HEK293 (cell line): ENCODE results near the gene MAGEB3.

Experiments
- CTCF ChIA-PET: fragments of 350-600 bp; formaldehyde crosslinking; extraction: SDS; loops from one replicate; lab custom pipeline; 2021; ENCODE audit warnings: antibody characterized with exemption; lab: Yijun Ruan, JAX
- POLR2A ChIA-PET: fragments of 300-600 bp; formaldehyde crosslinking; extraction: SDS; loops from one replicate; lab custom pipeline; 2020; ENCODE audit warnings: antibody characterized with exemption, inconsistent platforms; lab: Yijun Ruan, JAX
- H3K27ac ChIP-seq: fragments of 200-500 bp; sonication (Bioruptor generic); 2 replicates; pipeline ENCODE4 v1.5.1; 2014; ENCODE audit warnings: low read depth, low read length, control low read depth, inconsistent platforms; ENCODE audit errors: extremely low read depth
- H3K36me3 ChIP-seq, 2 experiments: fragments of 200-500 bp in 1 of 2; sonication (Bioruptor generic) in 1 of 2; 1 replicate in 1 of 2; 2 replicates in 1 of 2; pipeline ENCODE4 v1.5.1; 2014 to 2017; ENCODE audit warnings: inconsistent platforms in 2 of 2, low read length in 2 of 2; ENCODE audit not compliant: control insufficient read depth in 2 of 2, insufficient read depth in 1 of 2
- H3K4me1 ChIP-seq: fragments of 200-500 bp; sonication (Bioruptor generic); 2 replicates; pipeline ENCODE4 v1.5.1; 2014; ENCODE audit warnings: mild to moderate bottlenecking, low read length, inconsistent platforms; ENCODE audit not compliant: control insufficient read depth, insufficient read depth
- H3K4me3 ChIP-seq: 2 replicates; pipeline ENCODE4 v1.5.1; 2011; ENCODE audit warnings: low read depth, mild to moderate bottlenecking, control low read depth, low read length, moderate library complexity
- H3K9me3 ChIP-seq: fragments of 200-500 bp; sonication (Bioruptor generic); 2 replicates; pipeline ENCODE4 v1.5.1; 2014; ENCODE audit warnings: low read depth, low read length, inconsistent platforms; ENCODE audit not compliant: control insufficient read depth, insufficient read depth
- KLF7 ChIP-seq: fragments of 450-650 bp; formaldehyde crosslinking; IDR thresholded peaks from 2 replicates; pipeline ENCODE4 v1.5.1; 2016; ENCODE audit warnings: missing biosample characterization, missing genetic modification characterization, borderline replicate concordance
- MEIS1 ChIP-seq: sonication (generic); formaldehyde crosslinking; IDR thresholded peaks from 2 replicates; pipeline ENCODE4 v1.8.1; 2022; ENCODE audit warnings: missing genetic modification reagents, mild to moderate bottlenecking, borderline replicate concordance
- OSR2 ChIP-seq: fragments of 450-650 bp; formaldehyde crosslinking; IDR thresholded peaks from 2 replicates; pipeline ENCODE4 v1.5.1; 2016; ENCODE audit warnings: missing biosample characterization, missing genetic modification characterization
- SP2 ChIP-seq: fragments of 450-650 bp; formaldehyde crosslinking; IDR thresholded peaks from 2 replicates; pipeline ENCODE4 v1.5.1; 2016; ENCODE audit warnings: missing biosample characterization, missing genetic modification characterization
- WT1 ChIP-seq: fragments of 450-650 bp; formaldehyde crosslinking; IDR thresholded peaks from 2 replicates; pipeline ENCODE4 v1.5.1; 2016; ENCODE audit warnings: missing biosample characterization, missing genetic modification characterization
- ZEB2 ChIP-seq: fragments of 450-650 bp; formaldehyde crosslinking; IDR thresholded peaks from 2 replicates; pipeline ENCODE4 v1.5.1; 2016; ENCODE audit warnings: missing biosample characterization, missing genetic modification characterization
- ZFP37 ChIP-seq: fragments of 450-650 bp; formaldehyde crosslinking; IDR thresholded peaks from 2 replicates; pipeline ENCODE4 v1.5.1; 2016; ENCODE audit warnings: missing biosample characterization, missing genetic modification characterization
- ZNF133 ChIP-seq: fragments of 450-650 bp; formaldehyde crosslinking; IDR thresholded peaks from 2 replicates; pipeline ENCODE4 v1.5.1; 2016; ENCODE audit warnings: missing biosample characterization, missing genetic modification characterization
- ZNF184 ChIP-seq: fragments of 450-650 bp; IDR thresholded peaks from 2 replicates; pipeline ENCODE4 v1.5.1; 2018; ENCODE audit warnings: missing biosample characterization, mild to moderate bottlenecking, missing genetic modification characterization
- ZNF23 ChIP-seq: fragments of 450-650 bp; formaldehyde crosslinking; IDR thresholded peaks from 2 replicates; pipeline ENCODE4 v1.5.1; 2016; ENCODE audit warnings: missing biosample characterization, missing genetic modification characterization, borderline replicate concordance
- ZNF248 ChIP-seq: fragments of 450-650 bp; formaldehyde crosslinking; IDR thresholded peaks from 2 replicates; pipeline ENCODE4 v1.5.1; 2017; ENCODE audit warnings: missing biosample characterization, missing genetic modification characterization
- ZNF354C ChIP-seq: fragments of 450-650 bp; formaldehyde crosslinking; IDR thresholded peaks from 2 replicates; pipeline ENCODE4 v1.5.1; 2016; ENCODE audit warnings: missing biosample characterization, missing genetic modification characterization, low read depth, borderline replicate concordance
- ZNF362 ChIP-seq: fragments of 450-650 bp; formaldehyde crosslinking; IDR thresholded peaks from 2 replicates; pipeline ENCODE4 v1.5.1; 2016; ENCODE audit warnings: missing biosample characterization, missing genetic modification characterization
- ZNF404 ChIP-seq: fragments of 450-650 bp; formaldehyde crosslinking; IDR thresholded peaks from 2 replicates; pipeline ENCODE4 v1.5.1; 2017; ENCODE audit warnings: missing biosample characterization, missing genetic modification characterization
- ZNF433 ChIP-seq: fragments of 450-650 bp; formaldehyde crosslinking; IDR thresholded peaks from 2 replicates; pipeline ENCODE4 v1.5.1; 2016; ENCODE audit warnings: missing biosample characterization, missing genetic modification characterization, low read depth
- ZNF488 ChIP-seq: fragments of 450-650 bp; formaldehyde crosslinking; IDR thresholded peaks from 2 replicates; pipeline ENCODE4 v1.5.1; 2016; ENCODE audit warnings: missing biosample characterization, missing genetic modification characterization
- ZNF555 ChIP-seq: fragments of 450-650 bp; formaldehyde crosslinking; conservative IDR thresholded peaks from 2 replicates; pipeline ENCODE4 v1.5.1; 2017; ENCODE audit warnings: missing biosample characterization, mild to moderate bottlenecking, missing genetic modification characterization, inconsistent platforms
- ZNF692 ChIP-seq: fragments of 450-650 bp; formaldehyde crosslinking; IDR thresholded peaks from 2 replicates; pipeline ENCODE4 v1.5.1; 2016; ENCODE audit warnings: missing biosample characterization, missing genetic modification characterization
- ZNF776 ChIP-seq: fragments of 450-650 bp; formaldehyde crosslinking; IDR thresholded peaks from 2 replicates; pipeline ENCODE4 v1.5.0; 2017; ENCODE audit warnings: missing biosample characterization, missing genetic modification characterization, borderline replicate concordance
- ZNF843 ChIP-seq: fragments of 450-650 bp; formaldehyde crosslinking; IDR thresholded peaks from 2 replicates; pipeline ENCODE4 v1.5.1; 2016; ENCODE audit warnings: missing biosample characterization, missing genetic modification characterization
- ZSCAN18 ChIP-seq: fragments of 450-650 bp; formaldehyde crosslinking; IDR thresholded peaks from 2 replicates; pipeline ENCODE4 v1.5.1; 2016; ENCODE audit warnings: missing biosample characterization, missing genetic modification characterization
- ZSCAN23 ChIP-seq: fragments of 450-650 bp; formaldehyde crosslinking; IDR thresholded peaks from 2 replicates; pipeline ENCODE4 v1.5.1; 2016; ENCODE audit warnings: missing biosample characterization, missing genetic modification characterization

MAGEB3 gene

GRCh38 chrX:30228526-30228925 is 1.9 kb upstream of the MAGEB3 start (continued):
- TF ChIP-seq ZNF555 (tag by site-specific recombination) (no peak), ZNF354C (tag by site-specific recombination) (no peak), ZNF433 (tag by site-specific recombination) (no peak)

- no peak within 1 kb of the TSS for H3K27ac ChIP-seq
- no peaks in the 10 kb centered on the region for H3K9me3 ChIP-seq
- CTCF ChIA-PET = no interaction called here
- TF ChIP-seq ZNF184 (tag by site-specific recombination) = no peak
- TF ChIP-seq ZNF843 (tag by site-specific recombination) = no peak
- no peak for TF ChIP-seq ZNF404 (tag by site-specific recombination)
- TF ChIP-seq ZFP37 (tag by site-specific recombination) = no peak
- TF ChIP-seq SP2 = no peak
- no peak for TF ChIP-seq ZNF488 (tag by site-specific recombination)
- no peak for TF ChIP-seq MEIS1
- no peak for TF ChIP-seq ZNF133 (tag by site-specific recombination)
- TF ChIP-seq ZSCAN18 (tag by site-specific recombination) = no peak
- TF ChIP-seq KLF7 (tag by site-specific recombination) = no peak
- TF ChIP-seq, all 188 proteins: peak for 0
- no peaks in the 10 kb centered on the region for H3K4me1 ChIP-seq
- H3K36me3 ChIP-seq = no peaks in the 10 kb centered on the region
- H3K4me3 ChIP-seq = no peak within 1 kb of the TSS
- POLR2A ChIA-PET = no interaction called here
Measured at GRCh38 chrX:30241724-30242415, 11.4 kb downstream of the MAGEB3 start, which contains the start of gene MAGEB4. MAGEB4 (plus strand) TSS chrX:30242000; CDS start chrX:30242136, 136 bp downstream.

- H3K4me3 ChIP-seq = no peak within 1 kb of the TSS
- POLR2A ChIA-PET = no interaction called here
- TF ChIP-seq ZNF248 (no peak), ZFP37 (tag by site-specific recombination) (no peak), WT1 (tag by site-specific recombination) (no peak), OSR2 (tag by site-specific recombination) (no peak), ZNF692 (no peak), ZNF776 (tag by site-specific recombination) (no peak), ZNF23 (tag by site-specific recombination) (no peak), ZEB2 (no peak), ZSCAN23 (tag by site-specific recombination) (no peak), ZNF362 (tag by site-specific recombination) (no peak)
- TF ChIP-seq, all 188 proteins: peak for 0
- no peaks in the 10 kb centered on the region for H3K36me3 ChIP-seq
- H3K9me3 ChIP-seq = no peaks in the 10 kb centered on the region
- CTCF ChIA-PET = no interaction called here
- H3K4me1 ChIP-seq = no peaks in the 10 kb centered on the region
- no peak within 1 kb of the TSS for H3K27ac ChIP-seq
Measured at GRCh38 chrX:30246769-30247489, 16.5 kb downstream of the MAGEB3 start, which contains the start of gene MAGEB1. MAGEB1 (plus strand) TSS chrX:30247146; CDS start chrX:30250494, 3,348 bp downstream.
